Head of caudate nucleus (tissue), 42 donors: ENCODE data around the gene ELAVL1.
"Not testable (repeated sequence)": the region's sequence is repeated elsewhere in the genome, so short reads cannot be mapped to it uniquely, and the experiment has no call there.

Source experiments
- DNase-seq, 42 donors: peaks; one replicate each; pipeline versions ENCODE4 v3.0.0 to v3.0.0-alpha.2; 2020 to 2021; ENCODE audit warnings: mixed read lengths in 7 of 42
- intact Hi-C: fragments of 100-400 bp; cut with DNase I; formaldehyde crosslinking; loops from one replicate; pipeline ENCODE4 v1.15.0; 2022

ELAVL1 gene

GRCh38 chr19:7977021-7977722 is 28.3 kb downstream of the ELAVL1 start:
- DNase-seq: no peak
- intact Hi-C loops: loop anchor here (10.0 kb wide), 1 partner anchor 278 kb away; no protein-coding TSS in a partner anchor

- intact Hi-C loops: loop anchor here (10.0 kb wide), 1 partner anchor 278 kb away; no protein-coding TSS in a partner anchor
- no peak for DNase-seq
Observed at GRCh38 chr19:7976461-7976860, 29.0 kb downstream of the ELAVL1 start.

- intact Hi-C loops: loop anchor here (10.0 kb wide), 1 partner anchor 280 kb away; no protein-coding TSS in a partner anchor
Observed at GRCh38 chr19:7975037-7975436, 30.4 kb downstream of the ELAVL1 start.

GRCh38 chr19:7973883-7974282 is 31.6 kb downstream of the ELAVL1 start:
- intact Hi-C loops: loop anchor here (10.0 kb wide), 1 partner anchor 281 kb away; no protein-coding TSS in a partner anchor
- peak; percentile 16 to 84 (median 60) for DNase-seq

More at GRCh38 chr19:7975037-7975436, 30.4 kb downstream of the ELAVL1 start:
- peak in 41 of 42 donors; percentile 20 to 82 (median 60) for DNase-seq

GRCh38 chr19:7971553-7972520 is 33.6 kb downstream of the ELAVL1 start:
- intact Hi-C loops: loop anchor here (10.0 kb wide), 1 partner anchor 283 kb away; no protein-coding TSS in a partner anchor
- peak in 2 of 42 donors; percentile 15 to 25 for DNase-seq

GRCh38 chr19:7970716-7971448 is 34.6 kb downstream of the ELAVL1 start:
- DNase-seq: peak in 35 of 42 donors; percentile 11 to 77 (median 50)
- intact Hi-C loops: loop anchor here (10.0 kb wide), 1 partner anchor 284 kb away; no protein-coding TSS in a partner anchor

GRCh38 chr19:7969555-7969939 is 35.9 kb downstream of the ELAVL1 start:
- DNase-seq: no peak
- intact Hi-C loops: no loop called here

- no peak for DNase-seq
- intact Hi-C loops: no loop called here
Observed at GRCh38 chr19:7968796-7969554, 36.5 kb downstream of the ELAVL1 start.

GRCh38 chr19:7968008-7968795 is 37.2 kb downstream of the ELAVL1 start:
- intact Hi-C loops: no loop called here
- no peak for DNase-seq

- intact Hi-C loops: no loop called here
- DNase-seq: no peak
Observed at GRCh38 chr19:7965921-7966665, 39.3 kb downstream of the ELAVL1 start.

GRCh38 chr19:7965259-7965841 is 40.1 kb downstream of the ELAVL1 start:
- no peak for DNase-seq
- intact Hi-C loops: no loop called here

- intact Hi-C loops: no loop called here
- no peak for DNase-seq
Observed at GRCh38 chr19:7963566-7963965, 41.9 kb downstream of the ELAVL1 start.

- DNase-seq: no peak
- intact Hi-C loops: no loop called here
Observed at GRCh38 chr19:7962644-7963268, 42.7 kb downstream of the ELAVL1 start.

GRCh38 chr19:7961920-7962626 is 43.4 kb downstream of the ELAVL1 start:
- DNase-seq: no peak
- intact Hi-C loops: no loop called here

GRCh38 chr19:7961082-7961481 is 44.4 kb downstream of the ELAVL1 start:
- intact Hi-C loops: not testable (repeated sequence)
- peak in 2 of 42 donors; percentile 29 to 36 for DNase-seq
